ENCODE data around the gene PARP2.

The PARP2 gene

GRCh38 chr14:20397511-20397910 lies 54.1 kb downstream of the PARP2 start:
- DNase-seq (ENCODE audit: extremely low read depth, low read depth): no peak
- TF ChIP-seq, protein P1, sequence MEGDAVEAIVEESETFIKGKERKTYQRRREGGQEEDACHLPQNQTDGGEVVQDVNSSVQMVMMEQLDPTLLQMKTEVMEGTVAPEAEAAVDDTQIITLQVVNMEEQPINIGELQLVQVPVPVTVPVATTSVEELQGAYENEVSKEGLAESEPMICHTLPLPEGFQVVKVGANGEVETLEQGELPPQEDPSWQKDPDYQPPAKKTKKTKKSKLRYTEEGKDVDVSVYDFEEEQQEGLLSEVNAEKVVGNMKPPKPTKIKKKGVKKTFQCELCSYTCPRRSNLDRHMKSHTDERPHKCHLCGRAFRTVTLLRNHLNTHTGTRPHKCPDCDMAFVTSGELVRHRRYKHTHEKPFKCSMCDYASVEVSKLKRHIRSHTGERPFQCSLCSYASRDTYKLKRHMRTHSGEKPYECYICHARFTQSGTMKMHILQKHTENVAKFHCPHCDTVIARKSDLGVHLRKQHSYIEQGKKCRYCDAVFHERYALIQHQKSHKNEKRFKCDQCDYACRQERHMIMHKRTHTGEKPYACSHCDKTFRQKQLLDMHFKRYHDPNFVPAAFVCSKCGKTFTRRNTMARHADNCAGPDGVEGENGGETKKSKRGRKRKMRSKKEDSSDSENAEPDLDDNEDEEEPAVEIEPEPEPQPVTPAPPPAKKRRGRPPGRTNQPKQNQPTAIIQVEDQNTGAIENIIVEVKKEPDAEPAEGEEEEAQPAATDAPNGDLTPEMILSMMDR (IDR thresholded peaks at IDR 0.05; ENCODE audit: low read depth, low read length): no peak

DNA sequence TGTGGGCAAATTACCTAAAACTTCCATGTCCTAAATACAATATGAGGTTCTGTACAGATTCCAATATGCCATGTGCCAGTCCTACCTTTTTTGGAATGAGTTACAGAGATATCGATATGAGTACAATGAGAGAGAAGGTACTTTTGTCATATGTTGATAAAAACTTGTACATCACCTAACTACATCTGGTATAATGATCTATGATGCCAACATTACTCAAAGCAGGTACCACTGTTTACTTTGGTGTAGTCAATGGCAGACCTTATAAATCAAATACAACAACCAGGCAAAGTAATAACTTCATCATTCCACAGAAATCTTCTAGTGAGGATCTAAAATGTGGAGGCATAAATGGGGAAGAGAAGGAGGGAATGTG lies 57.1 kb downstream of the PARP2 start:
- TF ChIP-seq, protein P1 (IDR thresholded peaks at IDR 0.05; ENCODE audit: low read depth, low read length): no peak
- no peak for DNase-seq (ENCODE audit: extremely low read depth, low read depth)

DNA sequence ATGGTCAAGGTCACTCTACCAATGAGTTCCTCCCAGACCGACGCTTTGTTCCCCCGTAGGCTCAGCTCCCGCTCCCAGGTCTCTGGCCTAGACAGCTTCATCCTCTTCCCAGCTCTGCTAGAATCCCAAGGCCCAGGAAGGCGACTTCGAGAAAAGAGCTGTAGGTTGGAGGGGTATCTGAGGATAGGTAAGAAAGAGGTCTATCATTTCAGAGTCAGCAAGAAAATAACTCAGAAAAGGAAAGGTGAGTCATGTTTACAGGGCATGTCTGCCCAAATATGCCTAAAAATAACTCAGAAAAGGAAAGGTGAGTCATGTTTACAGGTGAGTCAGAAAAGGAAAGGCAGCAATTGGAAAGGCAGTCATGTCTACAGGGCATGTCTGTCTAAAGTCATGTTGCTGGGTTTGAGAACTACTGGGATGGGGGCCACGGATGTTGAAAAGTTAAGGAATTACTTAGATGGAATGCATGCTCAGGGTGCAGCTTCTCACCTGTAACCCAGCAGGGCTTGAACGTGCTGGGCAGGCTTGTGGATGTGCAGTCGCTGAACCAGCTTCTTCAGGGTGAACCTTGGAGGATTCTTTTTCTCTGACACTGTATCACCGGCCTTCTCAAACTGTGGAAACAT lies 57.6 kb downstream of the PARP2 start:
- DNase-seq (ENCODE audit: extremely low read depth, low read depth): no peak
- TF ChIP-seq, protein P1 (IDR thresholded peaks at IDR 0.05; ENCODE audit: low read depth, low read length): no peak

GRCh38 chr14:20403521-20403920 lies 60.1 kb downstream of the PARP2 start:
- no peak for DNase-seq (ENCODE audit: extremely low read depth, low read depth)
- TF ChIP-seq, protein P1 (IDR thresholded peaks at IDR 0.05; ENCODE audit: low read depth, low read length): no peak
